PC-9 (cell line): Measurements from ENCODE around the gene CCDC33. TPM values are rescaled to one million over a fixed set of nuclear protein-coding genes. Genes with fewer than 3 reads are reported as not detected.

Experiments used
- BruUV-seq: library from RNA; stranded (reverse); fragments of 400-500 nt; replicated peaks from 2 replicates; lab custom pipeline; 2021; lab: Mats Ljungman, UMichigan
- CTCF ChIA-PET: fragments of 300-600 bp; sonication (Branson Sonifier 250); formaldehyde crosslinking; loops from one replicate; lab custom pipeline; 2022; ENCODE audit warnings: antibody characterized with exemption; lab: Charles Lee
- POLR2A ChIA-PET: fragments of 300-600 bp; sonication (Branson Sonifier 250); formaldehyde crosslinking; loops from one replicate; lab custom pipeline; 2022; ENCODE audit warnings: antibody characterized with exemption; ENCODE audit not compliant: unreplicated experiment; lab: Charles Lee
- DNase-seq, 2 experiments: peaks; one replicate each; pipeline versions ENCODE4 v3.0.0 to v3.0.0-alpha.2; 2015 to 2022; ENCODE audit warnings: mixed read lengths in 1 of 2
- H2AFZ ChIP-seq: fragments of 200-600 bp; sonication (generic); 2 replicates; pipeline ENCODE4 v1.8.1; 2017; ENCODE audit warnings: antibody characterized with exemption
- H3F3A ChIP-seq: fragments of 200-600 bp; sonication (generic); 2 replicates; pipeline ENCODE4 v1.8.1; 2017; ENCODE audit warnings: antibody characterized with exemption, mild to moderate bottlenecking, low read depth; ENCODE audit not compliant: insufficient read depth
- H3K27ac ChIP-seq: fragments of 200-600 bp; sonication (generic); 2 replicates; pipeline ENCODE4 v1.6.1; 2016; ENCODE audit warnings: mixed run types
- H3K27me3 ChIP-seq: fragments of 200-600 bp; sonication (generic); 2 replicates; pipeline ENCODE4 v1.6.1; 2016; ENCODE audit warnings: low read depth, mixed run types; ENCODE audit not compliant: insufficient read depth
- H3K36me3 ChIP-seq: fragments of 200-600 bp; sonication (generic); 2 replicates; pipeline ENCODE4 v1.6.1; 2016; ENCODE audit warnings: low read depth, mixed run types
- H3K4me1 ChIP-seq: fragments of 200-600 bp; sonication (generic); replicated peaks from 2 replicates; pipeline ENCODE4 v1.6.1; 2016; ENCODE audit warnings: mixed run types; ENCODE audit not compliant: insufficient read depth
- H3K4me2 ChIP-seq: fragments of 200-600 bp; sonication (generic); 2 replicates; pipeline ENCODE4 v1.6.1; 2017; ENCODE audit warnings: mixed run types
- H3K4me3 ChIP-seq: fragments of 200-600 bp; sonication (generic); 2 replicates; pipeline ENCODE4 v1.6.1; 2016; ENCODE audit warnings: mixed run types
- H3K79me2 ChIP-seq: fragments of 200-600 bp; sonication (generic); 2 replicates; pipeline ENCODE4 v1.6.1; 2017; ENCODE audit warnings: low read depth, mixed run types
- H3K9me2 ChIP-seq: fragments of 200-600 bp; sonication (generic); 2 replicates; pipeline ENCODE4 v1.8.1; 2017; ENCODE audit warnings: mild to moderate bottlenecking; ENCODE audit not compliant: insufficient read depth
- H3K9me3 ChIP-seq: fragments of 200-600 bp; sonication (generic); 2 replicates; pipeline ENCODE4 v1.8.1; 2016; ENCODE audit warnings: low read depth; ENCODE audit not compliant: insufficient read depth
- H4K20me1 ChIP-seq: fragments of 200-600 bp; sonication (generic); 2 replicates; pipeline ENCODE4 v1.8.1; 2017; ENCODE audit not compliant: insufficient read depth
- CTCF ChIP-seq: fragments of 200-600 bp; sonication (generic); conservative IDR thresholded peaks from 2 replicates; pipeline ENCODE4 v1.6.1; 2017; ENCODE audit warnings: mixed run types, antibody characterized with exemption, mild to moderate bottlenecking, moderate library complexity
- EZH2 ChIP-seq: fragments of 200-600 bp; sonication (generic); IDR thresholded peaks from 2 replicates; pipeline ENCODE4 v1.8.0; 2017; ENCODE audit warnings: antibody characterized with exemption, low read depth
- intact Hi-C: fragments of 100-400 bp; cut with micrococcal nuclease; formaldehyde crosslinking; loops from one replicate; pipeline ENCODE4 v1.10.0; 2022; ENCODE audit not compliant: unreplicated experiment
- total RNA-seq: library from RNA; stranded (reverse); gene quantifications from 2 replicates; pipeline ENCODE4 v1.2.3, GENCODE V29; 2021

CCDC33 gene
- total RNA-seq, 1 experiment from 2014 or later, result 7.5 TPM

- H3K4me1 ChIP-seq, result peaks cover 40% of the 10 kb centered on the region
- H3K36me3 ChIP-seq, result no peaks in the 10 kb centered on the region
- CTCF ChIA-PET, result no interaction called here
- no peaks in the 10 kb centered on the region for H3K27me3 ChIP-seq
- peaks cover 24% of the 10 kb centered on the region for H3F3A ChIP-seq
- no peak overlapping the region for H3K4me3 ChIP-seq
- H3K27ac ChIP-seq, result no peak overlapping the region
- H3K9me3 ChIP-seq, result no peaks in the 10 kb centered on the region
- POLR2A ChIA-PET, result no interaction called here
- BruUV-seq, result no TSS peak
- TF ChIP-seq CTCF (no peak), EZH2 (no peak)
- DNase-seq, result no peak
- intact Hi-C loops, result loop anchor here (10.0 kb wide), 1 partner anchor 708 kb away; the partner anchor contains the start of gene NPTN
- no peaks in the 10 kb centered on the region for H3K79me2 ChIP-seq
- H3K9me2 ChIP-seq, result no peaks in the 10 kb centered on the region
- H4K20me1 ChIP-seq, result no peaks in the 10 kb centered on the region
- no peak overlapping the region for H2AFZ ChIP-seq
- no peak overlapping the region for H3K4me2 ChIP-seq
These were observed 107.1 kb downstream of the CCDC33 start for GRCh38 chr15:74343127-74343796.

GRCh38 chr15:74343797-74344127 lies 107.6 kb downstream of the CCDC33 start:
- H3K9me3 ChIP-seq, result no peaks in the 10 kb centered on the region
- intact Hi-C loops, result loop anchor here (10.0 kb wide), 1 partner anchor 709 kb away; the partner anchor contains the start of gene NPTN
- BruUV-seq, result no TSS peak
- H3K27ac ChIP-seq, result no peak overlapping the region
- peaks cover 24% of the 10 kb centered on the region for H3F3A ChIP-seq
- H3K4me1 ChIP-seq, result peaks cover 35% of the 10 kb centered on the region
- no peak overlapping the region for H2AFZ ChIP-seq
- CTCF ChIA-PET, result no interaction called here
- no peak for DNase-seq
- TF ChIP-seq CTCF (no peak), EZH2 (no peak)
- H4K20me1 ChIP-seq, result no peaks in the 10 kb centered on the region
- H3K4me2 ChIP-seq, result no peak overlapping the region
- POLR2A ChIA-PET, result no interaction called here
- H3K79me2 ChIP-seq, result no peaks in the 10 kb centered on the region
- H3K36me3 ChIP-seq, result no peaks in the 10 kb centered on the region
- no peak overlapping the region for H3K4me3 ChIP-seq
- H3K27me3 ChIP-seq, result no peaks in the 10 kb centered on the region
- no peaks in the 10 kb centered on the region for H3K9me2 ChIP-seq

GRCh38 chr15:74345051-74345450 lies 108.9 kb downstream of the CCDC33 start:
- Histone ChIP-seq H3K4me2 (no peak overlapping the region), H3K36me3 (no peaks in the 10 kb centered on the region), H3K79me2 (no peaks in the 10 kb centered on the region), H3F3A (peaks cover 12% of the 10 kb centered on the region; the same call in 1 of the 2 replicates), H2AFZ (no peak overlapping the region), H3K4me1 (peaks cover 23% of the 10 kb centered on the region), H3K27ac (no peak overlapping the region), H3K4me3 (no peak overlapping the region), H3K9me2 (no peaks in the 10 kb centered on the region), H4K20me1 (no peaks in the 10 kb centered on the region), H3K9me3 (no peaks in the 10 kb centered on the region), H3K27me3 (no peaks in the 10 kb centered on the region)
- ChIA-PET POLR2A (no interaction called here), CTCF (no interaction called here)
- intact Hi-C loops, result loop anchor here (10.0 kb wide), 1 partner anchor 710 kb away; the partner anchor contains the start of gene NPTN
- no peak for DNase-seq
- BruUV-seq, result no TSS peak
- no peak for TF ChIP-seq CTCF
- TF ChIP-seq EZH2, result no peak
